COLO668 (cell line): ENCODE results near the gene UTP11.

ENCODE experiments used
- DNase-seq: peaks from one replicate; lab custom pipeline; 2025; ENCODE audit not compliant: unreplicated experiment; lab: John Stamatoyannopoulos, UW

The UTP11 gene

DNA sequence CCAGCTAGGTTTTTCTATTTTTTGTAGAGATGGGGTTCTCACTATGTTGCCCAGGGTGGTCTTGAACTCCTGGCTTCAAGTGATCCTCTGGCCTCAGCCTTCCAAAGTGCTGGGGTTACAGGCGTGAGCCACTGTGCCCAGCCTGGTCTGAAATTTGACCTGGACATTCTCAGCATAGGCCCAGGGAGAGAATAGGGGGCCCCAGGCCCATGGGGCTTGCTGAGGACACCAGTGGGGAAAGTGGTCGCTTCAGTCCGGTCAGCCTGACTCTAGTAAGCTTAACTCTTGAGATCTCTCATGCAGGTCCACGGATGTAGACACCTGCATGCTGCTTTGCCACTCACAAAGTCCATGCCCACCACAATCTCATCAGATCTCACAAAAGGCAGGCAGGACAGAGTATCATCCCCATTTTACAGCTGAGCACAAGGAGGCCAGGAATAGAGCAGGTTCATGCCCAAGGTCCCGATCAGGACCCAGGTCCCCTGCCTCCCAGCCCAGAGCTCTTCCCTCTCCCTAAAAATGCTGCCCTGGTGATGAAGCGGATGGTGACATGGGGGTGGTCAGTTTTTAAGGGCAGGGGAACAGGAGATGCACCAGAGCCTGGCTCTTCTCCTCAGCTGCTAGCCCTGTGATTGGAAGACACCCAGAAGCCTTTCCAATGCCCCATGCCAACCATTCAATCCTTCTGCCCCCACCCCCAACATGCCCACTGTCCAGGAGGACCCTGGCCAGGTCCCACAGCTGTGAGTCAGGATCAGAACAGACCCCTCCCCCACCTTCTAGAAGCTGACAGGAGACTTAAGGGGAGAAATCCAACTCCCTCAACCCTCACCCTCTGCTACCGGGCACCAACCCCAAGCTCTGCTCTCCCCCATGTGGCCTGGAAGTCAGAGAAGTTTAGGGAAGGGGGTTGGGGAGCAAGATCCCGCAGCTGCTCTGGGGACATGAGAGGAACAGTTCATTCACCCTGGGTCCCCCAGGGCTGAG, 9.0 kb upstream of the UTP11 start:
- DNase-seq: no peak

- DNase-seq: no peak
These were observed 8.0 kb upstream of the UTP11 start for GRCh38 chr1:38004284-38005108.

DNA sequence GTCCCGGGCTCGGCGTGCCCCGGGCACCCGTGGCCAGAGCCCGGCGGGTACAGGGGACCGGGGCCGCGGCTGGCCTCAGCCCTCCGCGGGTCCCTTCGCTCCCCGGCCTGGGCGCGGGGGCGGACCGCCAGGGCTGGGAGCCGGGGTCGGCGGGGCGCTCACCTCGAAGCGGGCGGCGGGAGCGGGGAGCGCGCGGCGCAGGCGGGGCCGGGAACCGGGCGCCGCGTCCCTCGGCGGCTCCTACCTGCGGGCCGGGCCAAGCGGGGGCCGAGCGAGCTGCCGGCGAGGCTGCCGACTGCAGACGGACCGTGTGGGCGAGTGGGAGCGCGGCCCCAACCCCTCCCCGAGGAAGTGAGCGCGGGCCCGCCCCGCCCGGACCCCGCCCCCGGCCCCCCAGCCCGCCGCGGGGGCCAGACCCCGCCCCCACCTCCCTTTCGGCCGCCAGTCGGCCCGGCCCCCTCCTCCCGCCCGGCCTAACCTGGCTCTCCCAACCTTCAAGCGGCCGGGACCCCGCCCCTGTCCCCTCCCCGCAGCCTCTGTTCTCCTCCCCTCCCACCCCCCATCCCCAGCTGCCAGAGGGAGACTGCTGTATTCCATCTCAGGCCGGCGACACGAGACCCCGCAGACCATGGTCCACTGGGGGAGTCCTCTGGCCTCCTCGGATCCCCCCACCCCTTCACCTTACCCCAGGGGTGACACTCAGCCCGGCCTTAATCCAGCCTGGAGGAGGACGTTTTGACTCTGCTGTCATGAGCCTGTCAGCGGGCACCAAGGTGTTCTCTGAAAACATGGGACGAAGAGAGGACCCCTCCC, 7.1 kb upstream of the UTP11 start, which contains the start of gene FHL3:
TSS of gene FHL3 (minus strand) at position 320 of the 813 bp plus-strand sequence. CDS start 6,102 bp downstream, outside the sequence.
- DNase-seq: peak; percentile 59

DNA sequence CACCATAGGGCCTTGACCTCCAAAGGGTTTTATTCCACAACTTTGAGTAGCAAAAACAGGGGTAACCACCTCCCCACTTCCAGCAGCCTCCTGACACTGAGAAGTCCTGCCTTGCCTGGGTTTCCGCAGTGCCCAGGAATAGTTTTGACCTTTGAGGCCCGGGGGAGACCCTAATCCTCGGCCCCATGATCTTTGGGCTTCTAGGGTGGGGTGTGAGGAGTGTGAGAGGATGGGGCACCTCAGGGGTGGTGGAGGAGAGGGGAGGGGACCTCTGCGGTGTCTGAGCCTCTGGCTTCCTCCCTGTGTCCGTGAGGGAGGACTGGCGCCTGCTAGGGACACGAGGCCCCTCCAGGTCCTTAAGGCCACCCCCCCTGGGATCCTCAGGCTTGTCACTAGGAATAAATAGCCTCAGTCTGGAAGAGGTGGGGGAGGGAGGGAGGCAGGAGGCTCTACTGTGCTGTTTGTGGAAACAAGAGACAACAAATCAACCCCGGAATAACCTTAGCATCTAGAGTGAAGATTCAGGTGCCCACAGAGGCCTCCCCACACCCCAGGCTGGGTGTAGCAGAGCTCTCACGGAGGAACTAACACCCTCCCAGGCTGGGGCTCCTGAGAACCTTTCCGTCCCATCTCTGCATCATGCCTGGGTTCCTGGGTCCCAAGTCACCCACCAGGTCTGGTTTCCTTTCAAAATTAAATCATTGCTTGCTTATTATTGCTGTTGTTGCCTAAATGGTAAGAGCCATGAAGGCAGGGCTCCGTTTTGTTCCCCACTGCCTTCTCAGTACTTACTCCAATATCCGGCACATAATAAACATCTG, 6.3 kb upstream of the UTP11 start:
- DNase-seq: no peak

DNA sequence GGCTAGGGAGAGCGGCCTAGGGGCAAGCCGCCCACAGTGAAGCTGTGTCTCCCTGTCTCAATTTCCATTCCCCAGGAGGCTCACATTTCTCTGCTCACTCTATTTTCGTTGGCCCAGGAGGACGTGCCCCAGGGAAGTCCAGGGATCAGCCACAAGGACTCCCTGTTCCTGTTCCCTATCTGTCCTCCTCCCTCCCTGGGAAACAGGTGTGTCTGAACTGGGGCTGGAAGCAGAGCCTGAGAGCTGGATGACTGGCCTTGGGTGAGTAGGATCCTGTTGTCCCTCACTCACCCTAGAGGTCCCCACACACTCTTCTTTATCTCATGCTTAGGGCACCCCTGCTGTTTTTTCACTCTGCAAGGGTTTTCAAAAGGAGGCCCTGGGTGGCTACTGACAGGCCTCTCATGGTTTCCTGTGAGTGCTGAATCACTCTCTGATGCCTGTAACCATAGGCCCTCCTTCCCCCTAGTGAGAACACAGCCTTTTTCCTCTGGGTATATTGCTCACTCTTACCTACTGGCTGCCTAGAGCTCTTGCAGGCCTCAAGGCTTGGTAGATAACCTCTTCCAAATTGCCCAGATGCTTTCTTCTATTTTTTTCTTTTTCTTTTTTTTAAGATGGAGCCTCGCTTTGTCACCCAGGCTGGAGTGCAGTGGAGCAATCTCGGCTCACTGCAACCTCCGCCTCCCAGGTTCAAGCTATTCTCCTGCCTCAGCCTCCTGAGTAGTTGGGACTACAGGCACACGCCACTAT, 3.3 kb upstream of the UTP11 start:
- no peak for DNase-seq

DNA sequence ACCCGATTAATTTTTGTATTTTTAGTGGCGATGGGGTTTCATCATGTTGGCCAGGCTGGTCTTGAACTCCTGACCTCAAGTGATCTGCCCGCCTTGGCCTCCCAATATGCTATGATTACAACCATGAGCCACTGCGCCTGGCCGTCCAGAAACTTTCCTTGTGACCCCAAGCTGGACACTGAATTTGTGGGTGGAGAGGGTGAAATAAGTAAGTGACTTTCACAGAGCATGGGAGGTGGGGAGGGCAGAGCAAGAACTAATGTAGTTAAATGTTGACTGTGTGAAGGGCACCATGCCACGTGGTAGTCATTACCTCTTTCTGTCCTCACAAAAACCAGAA, 2.7 kb upstream of the UTP11 start:
- DNase-seq: no peak

- DNase-seq: no peak
These were observed 691 bp downstream of the UTP11 start for GRCh38 chr1:38013227-38013622.

DNA sequence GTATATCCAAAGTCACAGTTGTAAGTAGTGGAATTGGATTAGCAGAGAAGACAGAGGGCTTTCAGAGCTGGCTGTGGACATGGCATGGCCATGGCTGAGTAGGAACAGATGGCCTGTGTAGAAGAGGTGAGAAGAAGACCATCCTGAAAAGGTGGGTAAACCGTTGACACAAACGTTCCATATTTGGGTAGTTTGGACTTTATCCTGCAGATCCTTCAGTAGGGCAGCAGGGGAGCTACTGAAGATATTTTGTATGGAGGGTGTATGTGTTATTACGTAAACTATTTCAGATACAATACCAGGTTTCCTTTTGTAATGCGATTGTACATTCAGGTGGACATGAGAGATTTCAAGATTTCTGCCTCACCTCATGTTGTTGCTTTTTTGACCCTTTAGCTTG, 1.6 kb downstream of the UTP11 start:
- no peak for DNase-seq

GRCh38 chr1:38014724-38015424, 2.3 kb downstream of the UTP11 start:
- no peak for DNase-seq

- no peak for DNase-seq
These were observed 3.6 kb downstream of the UTP11 start for GRCh38 chr1:38015978-38016725.

GRCh38 chr1:38018864-38019343, 6.4 kb downstream of the UTP11 start:
- DNase-seq: no peak

GRCh38 chr1:38020396-38020795, 7.9 kb downstream of the UTP11 start:
- no peak for DNase-seq

- DNase-seq: no peak
These were observed 9.4 kb downstream of the UTP11 start for GRCh38 chr1:38021969-38022368.

DNA sequence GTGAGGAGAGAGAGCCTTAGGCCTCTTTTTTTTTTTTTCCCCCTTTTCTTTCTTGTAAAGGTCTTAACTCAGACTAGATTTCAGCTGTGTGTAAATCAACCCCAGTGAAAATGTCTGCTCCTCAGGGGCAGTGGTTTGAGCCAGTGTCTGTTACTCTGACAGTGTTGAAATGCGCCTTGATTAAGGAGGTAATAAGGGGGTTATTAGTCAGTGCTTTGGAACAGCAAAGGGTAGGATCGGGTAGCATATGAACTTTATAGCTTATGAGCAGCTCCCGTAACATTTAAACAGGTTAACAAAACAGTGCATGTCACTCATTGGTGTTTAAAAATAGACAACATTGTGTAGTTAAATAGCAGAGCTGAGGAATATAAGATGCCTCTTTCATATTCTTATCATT, 10.3 kb downstream of the UTP11 start:
- DNase-seq: no peak

GRCh38 chr1:38025233-38025632, 12.7 kb downstream of the UTP11 start:
- no peak for DNase-seq

DNA sequence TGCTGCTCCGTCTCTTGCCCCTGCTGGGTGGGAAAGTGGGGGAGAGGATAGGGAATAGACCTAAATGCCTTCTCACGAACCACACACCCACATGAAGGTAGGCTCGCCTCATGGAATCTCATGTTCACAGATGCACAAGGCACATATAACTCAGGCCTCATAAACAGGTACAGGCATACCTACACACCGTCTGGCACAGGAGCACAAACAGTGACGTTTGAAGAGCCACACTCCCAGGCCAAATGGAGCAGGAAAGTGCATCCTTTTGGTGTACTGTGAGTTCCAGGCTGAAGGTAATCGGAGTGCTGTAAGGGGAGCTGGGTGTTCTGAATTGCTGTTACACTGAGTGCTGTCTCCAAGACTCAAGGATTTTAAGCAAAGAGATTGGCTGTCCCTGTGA, 13.1 kb downstream of the UTP11 start:
- no peak for DNase-seq

GRCh38 chr1:38026592-38027200, 14.2 kb downstream of the UTP11 start:
- DNase-seq: peak; percentile 58
